Kasumi-1 (cell line): Measurements from ENCODE around the gene GLI3.
"Not testable (repeated sequence)": the region's sequence is repeated elsewhere in the genome, so short reads cannot be mapped to it uniquely, and the experiment has no call there.

Source experiments
- DNase-seq, 2 experiments: peaks; one replicate each; lab custom pipeline; 2025; lab: John Stamatoyannopoulos, UW

The GLI3 gene

DNA sequence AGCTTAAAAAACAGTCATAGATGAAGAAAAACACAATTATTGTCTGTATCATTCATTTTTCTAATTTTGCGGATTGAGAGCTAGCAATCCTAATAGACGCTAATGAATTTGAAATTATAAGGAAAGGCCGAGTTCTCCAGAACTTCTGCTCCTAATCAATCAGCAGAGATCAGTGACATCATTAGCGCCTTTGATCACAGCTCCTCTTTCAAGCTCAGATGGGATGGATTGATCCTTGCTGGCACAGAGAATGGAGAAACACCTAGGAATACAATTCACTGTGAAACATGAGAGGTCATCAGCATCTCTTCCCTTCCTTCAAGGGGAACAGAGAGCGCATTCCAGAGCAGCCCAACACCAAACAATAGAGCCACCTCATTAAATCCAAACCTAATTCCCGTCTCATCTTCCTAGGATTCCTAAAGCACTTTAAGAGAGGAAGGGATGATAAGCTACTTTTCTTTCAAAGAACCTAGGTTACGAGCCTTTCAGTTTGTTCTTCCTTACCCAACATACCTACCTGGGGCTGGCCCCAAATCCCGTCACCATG is 24.4 kb downstream of the GLI3 start:
- DNase-seq = no peak

DNA sequence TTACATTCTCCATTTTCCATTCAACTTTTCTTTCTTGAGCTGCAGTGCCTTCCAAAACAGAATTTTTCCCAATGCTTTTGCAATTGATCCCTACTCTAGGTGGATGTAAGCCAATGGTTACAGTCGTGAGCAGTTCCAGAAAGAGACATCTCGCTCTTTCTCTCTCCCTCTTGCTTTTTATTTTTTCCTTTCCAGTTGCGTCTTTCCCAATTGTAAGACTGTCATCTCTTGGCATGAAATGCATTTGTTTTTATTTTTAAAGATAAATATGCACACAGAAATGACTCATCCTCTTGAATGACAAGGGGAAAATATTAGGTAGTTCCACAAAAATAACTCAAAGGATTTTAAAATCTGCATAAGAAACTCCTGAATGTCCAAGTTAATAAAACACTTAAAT is 25.1 kb downstream of the GLI3 start:
- no peak for DNase-seq

DNA sequence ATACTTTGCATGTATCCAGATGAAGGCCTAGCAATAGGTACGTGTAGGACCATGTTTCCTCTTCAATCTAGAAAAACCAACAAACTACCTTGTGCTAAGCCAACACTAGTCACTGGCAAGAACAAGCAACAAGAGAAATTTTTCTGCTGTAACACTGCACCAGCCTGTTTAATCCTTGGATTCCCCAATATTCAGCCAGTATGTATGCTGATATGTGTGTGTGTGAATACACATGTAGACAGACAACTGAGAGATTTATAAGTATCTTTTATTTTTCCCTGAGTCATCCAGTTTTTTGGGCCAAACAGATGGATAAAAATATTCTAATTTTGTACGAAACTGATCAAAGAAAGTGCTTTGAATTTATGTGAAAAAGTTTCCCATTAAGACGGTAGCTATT is 26.2 kb downstream of the GLI3 start:
- DNase-seq = no peak

DNA sequence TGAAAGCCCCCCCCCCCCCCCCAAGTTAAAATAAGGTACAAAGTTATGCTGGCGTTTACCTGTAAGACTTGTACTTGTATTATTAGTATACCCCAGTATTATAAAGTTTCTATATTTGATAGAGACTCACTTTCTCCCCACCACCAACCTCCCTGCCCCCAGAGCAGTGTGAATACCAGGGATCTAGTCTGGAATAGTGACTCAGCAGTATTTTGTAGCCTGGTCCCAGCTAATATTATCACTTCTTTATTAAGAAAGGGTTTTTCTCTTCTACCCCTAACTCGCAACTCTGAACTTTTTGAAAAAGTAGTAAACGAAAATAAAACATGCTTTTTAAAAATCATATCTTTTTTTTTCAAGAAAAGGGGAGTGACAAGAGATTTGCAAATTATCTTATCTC is 26.7 kb downstream of the GLI3 start:
- no peak for DNase-seq

GRCh38 chr7:42209085-42209484 is 27.9 kb downstream of the GLI3 start:
- DNase-seq = not testable (repeated sequence)

DNA sequence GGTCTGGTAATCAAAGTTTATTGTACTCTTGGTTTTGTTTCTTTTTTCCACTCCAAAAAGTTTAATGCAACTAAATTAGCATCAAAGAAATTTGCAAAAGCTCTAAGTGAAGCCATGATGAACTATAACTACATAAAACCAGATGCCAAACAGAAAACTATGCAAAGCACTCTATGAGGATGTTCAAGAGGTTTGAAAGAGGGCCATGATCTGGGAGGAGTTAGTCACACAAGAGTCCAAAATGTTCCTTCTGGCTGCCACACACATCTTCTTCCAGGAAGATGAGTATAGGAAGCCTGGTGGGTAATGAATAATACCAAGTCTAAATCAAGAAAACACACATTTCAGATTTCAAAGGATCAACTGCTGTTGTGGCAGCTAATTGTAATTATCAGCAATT is 28.4 kb downstream of the GLI3 start:
- DNase-seq = no peak

DNA sequence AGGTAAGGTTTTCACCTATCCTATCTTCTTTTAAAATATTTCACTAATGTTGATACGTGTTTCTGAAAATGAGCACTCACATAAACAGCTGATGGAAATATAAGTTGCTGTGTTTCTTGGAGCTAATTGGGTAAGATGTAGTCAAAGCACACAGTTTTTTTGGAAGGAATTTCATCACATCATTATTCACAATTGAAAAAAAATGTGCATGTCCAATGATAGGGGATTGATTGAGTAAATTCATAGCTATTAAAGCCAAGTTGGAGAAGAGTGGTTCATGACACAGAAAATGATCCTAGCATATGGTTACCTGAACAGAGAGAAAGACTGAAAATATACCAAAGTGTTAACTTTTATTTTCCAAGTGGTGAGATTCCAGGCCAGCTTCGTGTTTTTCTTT is 29.6 kb downstream of the GLI3 start:
- no peak for DNase-seq

DNA sequence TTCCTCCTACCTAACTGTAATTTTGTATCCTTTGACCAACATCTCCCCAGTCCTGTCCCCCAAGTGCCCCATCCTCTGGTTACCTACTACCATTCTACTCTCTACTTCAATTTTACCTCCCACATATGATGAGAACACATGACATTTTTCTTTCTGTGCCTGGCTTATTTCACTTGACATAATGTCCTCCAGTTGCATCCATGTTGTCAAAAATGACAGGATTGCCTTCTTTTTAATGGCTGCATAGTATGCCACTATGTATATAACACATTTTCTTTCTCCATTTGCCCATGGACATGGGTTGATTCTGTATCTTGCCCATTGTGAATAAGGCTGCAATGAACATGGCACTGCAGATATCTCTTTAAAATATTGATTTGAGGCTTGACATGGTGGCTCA is 33.7 kb downstream of the GLI3 start:
- no peak for DNase-seq

GRCh38 chr7:42202601-42203000 is 34.4 kb downstream of the GLI3 start:
- DNase-seq = no peak

DNA sequence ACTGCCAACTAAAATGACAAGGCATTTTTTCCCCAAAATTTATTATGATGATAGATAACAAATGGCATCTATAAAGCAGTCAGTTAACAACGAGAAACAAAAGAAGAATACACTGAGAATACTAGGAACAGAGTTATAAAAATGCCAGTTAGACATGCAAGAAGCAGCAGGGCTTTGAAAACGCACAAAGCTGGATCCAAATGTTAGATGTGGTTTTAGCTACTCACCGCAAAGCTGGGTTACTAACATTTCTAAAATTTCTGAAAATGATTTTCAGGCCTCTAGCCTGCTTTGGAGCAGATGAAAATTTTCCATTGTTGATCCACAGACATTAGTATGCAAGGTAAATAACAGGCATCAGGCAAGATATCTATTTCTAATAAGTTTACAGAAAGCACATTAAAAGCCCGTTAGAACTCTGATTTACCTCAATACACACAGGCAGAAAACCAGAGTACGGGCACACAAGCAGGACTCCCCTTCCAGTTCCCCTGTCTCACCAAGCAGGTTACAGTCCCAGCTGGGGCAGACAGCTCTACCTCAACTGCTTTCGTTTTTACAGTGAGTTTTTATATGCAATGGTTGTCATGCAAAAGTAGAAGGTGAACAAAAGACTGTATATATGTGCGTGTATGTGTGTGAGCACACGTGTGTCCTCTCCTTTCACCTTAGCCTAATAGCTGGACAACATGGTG is 37.9 kb downstream of the GLI3 start:
- no peak for DNase-seq

DNA sequence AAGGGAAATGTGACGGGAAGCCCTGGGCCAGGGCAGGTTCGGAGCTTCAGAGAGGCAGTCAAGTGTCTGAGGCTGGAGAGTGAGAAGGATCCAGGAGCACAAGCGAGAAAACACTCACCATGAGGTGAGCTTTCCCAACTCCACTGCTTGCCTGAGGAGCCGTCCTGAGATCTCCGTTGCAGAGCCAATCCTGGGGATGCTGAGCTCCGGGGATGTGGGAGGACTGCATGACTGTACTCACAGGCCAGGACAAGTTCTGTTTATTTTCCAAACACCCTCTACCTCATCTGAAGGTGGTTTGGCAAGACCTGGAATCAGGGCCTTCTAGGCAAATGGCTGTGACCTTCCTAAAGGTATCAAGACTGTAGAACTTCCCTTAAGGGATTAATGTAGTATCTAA is 38.7 kb downstream of the GLI3 start:
- no peak for DNase-seq

DNA sequence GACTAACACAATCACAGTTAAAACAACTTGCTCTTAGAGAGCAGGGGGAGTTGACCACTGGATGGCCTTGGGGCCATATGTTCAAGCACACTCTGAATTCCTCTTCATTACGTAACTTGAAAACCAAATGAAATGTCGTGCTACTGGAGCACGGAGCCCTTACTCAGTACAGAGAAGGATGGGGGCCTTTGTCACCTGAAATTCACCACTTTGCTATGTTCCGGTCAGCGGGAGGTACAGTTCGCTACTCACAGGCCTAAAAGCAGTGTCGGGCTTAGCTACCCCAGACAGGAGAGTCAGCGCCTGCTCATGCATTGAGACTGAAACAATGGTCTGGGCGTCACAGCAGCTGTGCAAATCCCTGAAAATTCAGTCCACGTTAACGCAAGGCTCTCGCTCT is 39.6 kb downstream of the GLI3 start:
- no peak for DNase-seq

- no peak for DNase-seq
Observed at GRCh38 chr7:42194238-42194637, 42.8 kb downstream of the GLI3 start.

DNA sequence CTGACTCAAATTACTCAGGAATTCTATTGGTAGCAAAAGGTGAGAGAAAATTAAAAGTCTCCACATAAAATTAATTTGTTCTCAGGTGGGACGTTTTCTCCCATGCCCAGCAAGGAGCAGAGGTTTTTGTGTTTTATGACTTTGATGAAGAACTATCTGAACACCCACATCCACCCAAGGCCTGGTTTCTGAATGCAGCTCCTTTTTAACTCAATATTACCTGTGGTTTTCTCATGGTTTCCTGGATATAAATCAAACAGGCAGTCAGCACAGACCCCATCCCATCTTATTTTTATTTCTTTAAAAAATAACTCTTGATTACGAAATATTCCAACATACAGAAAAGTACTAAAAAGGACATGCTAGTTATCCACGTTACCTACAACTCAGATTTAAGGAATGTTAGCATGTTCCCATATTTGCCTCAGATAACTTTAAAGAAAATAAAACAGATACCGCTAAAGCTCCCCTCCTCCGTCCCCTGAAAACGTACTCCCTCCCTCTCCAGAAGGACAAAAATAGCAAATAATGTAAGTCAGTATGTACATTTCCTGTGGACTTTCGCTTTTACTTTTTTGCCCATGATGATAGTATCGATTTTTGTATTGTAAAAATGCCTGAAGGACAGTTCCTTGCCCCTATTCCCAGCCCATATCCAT is 43.4 kb downstream of the GLI3 start:
- DNase-seq = no peak

GRCh38 chr7:42192851-42193461 is 44.1 kb downstream of the GLI3 start:
- no peak for DNase-seq

- no peak for DNase-seq
Observed at GRCh38 chr7:42192066-42192465, 44.9 kb downstream of the GLI3 start.

DNA sequence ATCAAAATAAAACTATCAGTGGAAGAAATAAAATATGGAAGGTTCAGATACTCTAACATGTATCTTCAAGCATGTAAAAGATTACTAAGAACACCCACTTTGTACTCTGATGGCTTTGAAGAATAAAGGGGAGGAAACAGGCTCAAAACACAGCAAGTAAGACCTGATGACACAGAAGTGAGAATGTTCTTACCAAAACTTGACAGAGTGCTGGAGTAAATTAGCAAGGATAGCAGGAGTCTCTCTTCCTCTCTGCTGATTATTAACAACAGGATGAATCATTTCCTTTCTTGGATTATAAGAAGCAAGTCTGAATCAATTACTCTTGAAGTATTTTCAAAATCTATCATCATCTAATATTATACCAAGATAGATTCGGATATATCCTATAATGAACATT is 47.5 kb downstream of the GLI3 start:
- no peak for DNase-seq

DNA sequence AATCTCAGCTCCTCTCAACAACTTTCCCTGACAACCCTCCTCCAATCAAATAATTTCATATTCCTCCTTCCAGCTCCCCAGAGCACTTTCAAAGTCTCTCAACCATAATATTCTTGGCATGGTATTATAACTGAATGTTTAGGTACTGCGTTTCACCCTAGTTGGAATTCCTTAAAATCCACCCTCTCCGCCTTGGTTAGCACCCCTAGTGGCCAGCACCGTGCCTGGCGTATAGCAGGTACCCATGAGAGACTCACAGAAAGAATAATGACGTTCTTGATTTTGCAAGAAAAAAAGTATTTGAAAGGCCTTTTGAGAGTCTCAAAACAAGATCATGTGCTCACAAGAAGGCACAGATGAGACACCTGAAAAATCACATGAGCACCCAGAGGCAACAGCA is 50.9 kb downstream of the GLI3 start:
- peak; percentile 27 to 36 for DNase-seq

DNA sequence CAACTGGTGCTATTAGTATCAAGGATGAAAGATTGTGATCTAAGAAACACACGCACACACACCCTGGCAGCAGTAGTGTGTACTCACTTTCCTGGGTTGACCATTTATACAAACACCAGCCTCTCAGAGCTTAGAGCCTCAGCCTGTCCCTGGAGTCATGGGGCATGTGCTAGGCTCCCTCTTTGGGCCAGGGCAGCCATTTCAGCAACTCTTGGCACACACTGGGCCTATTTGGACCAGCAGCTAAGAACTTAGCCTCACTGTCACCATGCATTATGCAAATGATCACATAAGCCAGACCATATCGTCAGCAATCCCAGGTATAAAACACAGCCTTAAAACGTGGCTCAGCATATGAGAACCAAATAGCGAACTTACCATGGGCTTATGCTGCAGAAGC is 51.3 kb downstream of the GLI3 start:
- DNase-seq = no peak

- no peak for DNase-seq
Observed at GRCh38 chr7:42183547-42183946, 53.5 kb downstream of the GLI3 start.

DNA sequence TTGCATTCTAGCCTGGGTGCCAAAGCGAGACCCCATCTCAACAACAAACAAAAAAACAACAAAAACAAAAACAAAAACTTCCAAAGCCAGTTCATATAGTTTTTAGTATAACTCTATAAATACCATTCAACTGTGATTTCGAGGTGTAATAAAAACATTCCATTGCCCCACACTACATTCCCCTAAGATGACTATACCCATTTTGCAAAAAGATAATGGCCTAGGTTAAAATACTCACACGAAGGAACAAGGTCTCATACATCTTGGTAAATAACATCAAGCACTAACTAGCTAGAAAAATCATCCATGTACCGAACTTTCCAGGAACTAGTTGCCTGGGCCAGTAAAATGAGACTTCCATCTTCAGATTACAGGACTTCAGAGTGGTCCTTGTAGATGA is 55.4 kb downstream of the GLI3 start:
- no peak for DNase-seq

- DNase-seq = no peak
Observed at GRCh38 chr7:42180806-42181205, 56.2 kb downstream of the GLI3 start.

GRCh38 chr7:42176724-42177101 is 60.3 kb downstream of the GLI3 start:
- DNase-seq = no peak
